ENCODE results near the gene NRAS.
"Not testable (repeated sequence)": the region's sequence is repeated elsewhere in the genome, so short reads cannot be mapped to it uniquely, and the experiment has no call there.

NRAS gene

GRCh38 chr1:114716304-114717170 lies at the start of gene NRAS:
Gene NRAS (minus strand): TSS chr1:114716771. CDS start chr1:114716160, 611 bp downstream.
- peak; percentile 85 to 92 for ATAC-seq

GRCh38 chr1:114764689-114765088 lies 48.1 kb upstream of the NRAS start:
- ATAC-seq, result no peak

DNA sequence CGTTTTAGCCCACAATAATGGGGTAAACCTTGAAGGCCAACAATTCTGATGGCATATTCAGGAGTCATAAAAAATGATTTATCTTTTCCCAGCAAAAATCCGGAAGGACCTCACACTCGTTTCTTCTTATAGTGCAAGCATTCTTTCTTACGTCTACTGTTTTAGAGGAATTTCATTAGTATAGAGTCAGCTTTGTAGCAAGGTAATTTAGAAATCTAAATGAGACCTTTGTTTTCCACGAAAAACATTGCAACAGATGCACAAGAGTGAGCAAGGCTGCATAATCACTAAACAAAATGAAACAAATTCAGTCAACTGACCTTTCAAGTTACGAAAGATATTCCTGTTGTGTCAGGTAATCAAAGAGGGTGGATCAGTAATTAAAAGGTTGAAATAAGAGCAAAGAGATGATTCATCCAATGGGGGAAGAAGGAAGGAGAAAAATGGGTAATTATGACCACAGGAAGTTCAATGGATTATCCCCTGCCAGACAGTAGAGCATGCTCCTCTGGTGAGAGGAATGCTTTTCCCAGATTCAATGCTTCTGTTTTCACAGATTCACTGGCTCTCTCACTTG lies 41.8 kb upstream of the NRAS start:
- no peak for ATAC-seq

DNA sequence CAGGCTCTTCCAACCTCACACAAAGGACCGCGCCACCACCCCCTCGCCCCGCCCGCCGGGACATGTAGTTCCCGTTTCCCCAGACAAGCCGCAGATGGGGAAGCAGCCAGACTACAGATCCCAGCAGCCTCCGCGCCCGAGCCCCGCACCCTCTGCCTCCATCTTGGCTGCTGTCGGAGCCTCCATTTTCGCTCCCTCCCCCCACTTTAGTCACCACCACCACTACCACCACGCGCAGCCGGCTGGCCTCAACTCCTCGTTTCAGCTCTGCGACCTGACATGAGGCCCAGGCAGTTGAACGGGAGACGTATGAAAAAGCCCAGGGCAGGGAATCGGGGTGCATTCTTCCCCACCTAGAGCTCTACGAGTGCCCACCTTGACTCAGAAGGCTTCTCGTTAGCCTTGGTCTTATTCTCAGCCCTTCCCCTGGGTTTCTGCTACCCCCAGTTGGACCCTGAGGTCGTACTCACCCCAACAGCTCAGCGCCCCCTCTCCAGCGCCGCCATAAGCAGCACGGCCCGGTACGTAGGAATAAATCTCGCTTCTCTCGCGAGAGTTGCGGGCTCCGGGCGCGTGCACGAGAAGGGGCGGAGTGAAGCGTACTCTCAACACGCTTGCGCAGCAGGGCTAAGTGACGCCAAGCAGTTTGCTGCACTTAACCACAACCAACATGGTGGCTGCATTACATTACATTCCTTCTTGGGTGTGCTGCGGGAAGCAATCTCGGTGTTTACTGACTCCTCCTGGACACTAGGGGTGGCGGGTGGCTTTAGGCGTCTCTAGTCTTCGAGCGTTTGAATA lies 41.1 kb upstream of the NRAS start, which contains the start of gene CSDE1:
Gene CSDE1 (minus strand): TSS at position 530 of the 801 bp plus-strand sequence. CDS start 18,094 bp downstream, outside the sequence.
- peak; percentile 79 to 81 for ATAC-seq

DNA sequence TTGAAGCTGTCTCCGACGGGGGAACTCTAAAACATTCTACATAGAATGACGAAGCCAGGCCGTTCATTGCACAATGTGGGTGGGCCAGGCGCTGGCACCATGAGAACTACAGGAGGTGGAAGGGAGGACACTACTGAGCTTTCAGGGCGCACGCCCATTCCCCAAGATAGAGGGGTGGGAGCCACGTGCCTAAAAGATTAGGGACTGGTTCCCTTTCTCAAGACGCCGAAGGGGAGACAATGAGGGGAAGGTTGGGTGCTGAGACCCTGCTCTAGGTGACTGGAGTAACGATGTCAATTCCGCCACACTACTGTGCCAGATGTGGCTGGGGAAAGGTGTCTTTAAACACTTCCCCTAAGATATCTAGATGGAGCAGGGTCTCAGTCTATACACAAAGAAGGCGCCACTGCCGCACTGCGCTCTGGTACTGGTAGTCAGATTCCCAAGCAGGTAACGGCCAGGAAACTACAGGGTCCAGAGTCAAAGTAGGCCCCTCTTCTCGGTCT lies 40.4 kb upstream of the NRAS start:
- ATAC-seq, result no peak

GRCh38 chr1:114756009-114756892 lies 39.7 kb upstream of the NRAS start:
- peak; percentile 47 to 57 for ATAC-seq

DNA sequence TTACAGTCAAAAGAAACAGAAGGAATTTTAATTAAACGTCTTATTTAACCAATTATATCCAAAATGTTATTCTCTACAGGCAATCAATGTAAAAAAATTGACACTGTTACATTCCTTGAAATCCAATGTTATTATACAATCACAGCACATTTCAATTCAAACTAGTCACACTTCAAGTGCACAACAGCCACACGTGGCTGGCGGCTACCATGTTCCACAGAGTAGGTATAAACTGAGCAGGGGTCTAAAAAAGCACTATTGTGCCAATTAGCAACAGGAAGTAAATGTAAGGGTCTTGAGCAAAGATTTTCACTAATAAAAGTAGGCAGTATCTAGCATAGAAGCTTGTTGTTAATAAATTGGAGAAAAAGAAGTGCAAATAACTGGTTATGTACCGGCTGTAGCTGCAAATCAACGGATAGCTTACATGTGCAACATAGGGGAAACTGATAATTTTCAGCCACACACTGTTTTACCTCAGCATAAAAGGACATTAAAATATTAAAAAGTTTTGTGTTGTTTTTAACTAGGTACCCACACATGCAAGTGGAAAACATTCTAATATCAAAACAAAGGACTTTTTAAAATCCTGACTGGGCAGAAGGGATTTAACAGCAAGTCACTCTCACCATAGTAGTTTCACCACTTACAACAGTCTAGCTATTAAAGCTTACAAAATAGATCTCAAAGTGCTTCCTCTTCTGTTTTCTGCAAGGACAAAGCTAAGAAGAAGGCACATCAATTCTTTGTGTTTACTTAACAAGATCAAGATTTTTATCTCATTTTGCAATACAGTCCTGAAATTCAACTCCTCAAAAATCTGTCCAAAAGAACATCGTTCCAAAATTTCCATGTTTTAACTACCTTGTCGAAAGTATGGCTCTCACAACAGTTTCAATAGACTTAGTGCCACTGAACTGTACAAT lies 38.7 kb upstream of the NRAS start:
- no peak for ATAC-seq

- not testable (repeated sequence) for ATAC-seq
Measured at GRCh38 chr1:114753702-114754101, 37.1 kb upstream of the NRAS start.

- ATAC-seq, result no peak
Measured at GRCh38 chr1:114753143-114753542, 36.6 kb upstream of the NRAS start.

DNA sequence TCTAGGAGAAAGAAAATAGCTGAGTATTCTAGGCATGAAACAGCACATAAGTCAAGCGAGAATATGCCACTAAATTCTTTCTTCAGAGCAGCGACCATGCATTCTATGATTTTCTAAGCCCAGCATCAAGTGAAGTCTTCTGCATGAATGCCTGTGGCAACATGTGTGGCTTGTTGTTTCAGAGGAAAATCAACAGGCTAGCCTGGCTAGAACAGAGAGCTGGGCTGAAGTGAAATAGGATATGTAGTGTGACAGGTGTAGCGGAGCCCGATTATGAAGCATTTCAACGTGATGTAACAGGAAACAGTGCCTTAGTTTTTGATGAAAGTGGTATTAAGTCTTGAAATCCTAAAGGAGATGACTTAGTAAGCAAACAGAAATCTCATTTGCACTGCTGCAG lies 34.2 kb upstream of the NRAS start:
- ATAC-seq, result no peak

GRCh38 chr1:114749835-114750234 lies 33.3 kb upstream of the NRAS start:
- no peak for ATAC-seq

DNA sequence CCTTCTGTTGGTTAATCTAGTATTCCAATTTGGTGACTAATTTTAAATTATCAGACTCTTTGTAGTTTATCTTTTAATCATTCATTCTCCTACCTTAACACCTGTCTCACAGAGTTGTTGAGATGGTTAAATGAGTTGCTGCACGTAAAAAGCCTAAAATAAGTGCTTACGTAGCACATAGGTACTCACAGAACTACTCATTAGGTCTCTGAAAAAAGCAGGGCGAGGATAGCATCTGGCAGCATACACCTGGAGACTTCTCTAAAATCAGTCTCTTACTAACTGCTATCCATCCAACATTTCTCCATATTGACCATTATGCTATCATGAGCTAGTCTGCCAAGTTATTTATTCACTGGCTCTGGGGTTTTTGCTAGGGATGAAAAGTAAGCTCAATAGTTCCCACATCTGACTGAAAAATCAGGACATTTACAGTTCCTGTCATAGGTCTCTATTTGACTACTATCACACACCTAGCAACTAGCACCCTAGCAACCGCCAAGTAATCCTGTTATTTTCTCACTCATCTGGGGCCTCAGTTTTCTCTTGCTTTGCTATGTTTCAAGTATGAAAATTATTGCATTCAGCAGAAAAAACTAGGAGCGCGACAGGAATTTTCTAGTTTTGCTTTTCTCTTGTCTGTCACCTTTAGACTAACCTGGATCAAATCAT lies 30.0 kb upstream of the NRAS start:
- ATAC-seq, result peak; percentile 32 to 60

- peak; percentile 88 to 91 for ATAC-seq
Measured at GRCh38 chr1:114745291-114745690, 28.7 kb upstream of the NRAS start.

GRCh38 chr1:114741963-114742746 lies 25.6 kb upstream of the NRAS start:
- no peak for ATAC-seq

- ATAC-seq, result no peak
Measured at GRCh38 chr1:114740331-114740730, 23.8 kb upstream of the NRAS start.

- no peak for ATAC-seq
Measured at GRCh38 chr1:114737314-114737849, 20.8 kb upstream of the NRAS start.

DNA sequence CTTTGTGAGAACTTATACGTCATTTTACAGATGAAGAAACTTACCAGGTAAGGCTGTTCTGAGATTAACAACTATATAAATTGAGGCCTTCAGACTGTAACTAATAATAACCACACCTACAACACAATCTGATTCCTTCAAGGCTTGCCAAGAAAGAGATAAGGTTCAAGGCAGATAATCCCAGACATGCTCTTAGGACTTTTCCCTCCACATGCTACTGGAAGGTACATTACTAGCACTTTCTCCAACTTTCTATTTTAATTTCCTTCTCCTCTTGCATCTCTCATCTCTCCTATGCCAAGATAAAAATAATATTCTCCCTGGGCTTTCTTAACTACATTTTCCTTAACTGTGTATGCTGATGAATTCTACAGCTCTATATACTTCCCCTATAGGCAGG lies 18.9 kb upstream of the NRAS start:
- ATAC-seq, result no peak

GRCh38 chr1:114729782-114730181 lies 13.2 kb upstream of the NRAS start:
- no peak for ATAC-seq

DNA sequence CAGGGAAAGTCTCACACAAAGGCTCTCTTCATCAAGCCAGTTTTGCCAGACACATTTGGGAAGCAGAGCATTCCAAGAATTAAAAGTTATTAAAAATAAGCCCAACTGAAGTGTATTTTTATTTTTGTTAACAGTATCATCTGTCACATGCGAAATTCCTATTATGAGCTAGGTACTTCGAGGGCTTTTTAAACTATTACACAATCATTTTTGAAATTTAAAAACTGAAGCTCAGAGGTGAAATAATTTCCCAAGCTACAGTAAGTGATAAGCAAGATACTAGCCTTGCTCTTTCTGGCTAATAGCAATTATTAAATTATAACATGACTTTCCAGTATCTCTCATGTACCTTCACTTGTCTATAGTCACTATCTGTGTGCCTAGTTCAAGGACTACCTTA lies 12.0 kb upstream of the NRAS start:
- ATAC-seq, result no peak

Measured in activated CD4-positive, CD25-positive, alpha-beta regulatory T cell treated with anti-CD3 and anti-CD28 coated beads, Interleukin-2, amount 50 U/mL, for 24 hours (primary cell).